GM18858 (cell line): Measurements from ENCODE around the gene CLUH.
A peak's percentile ranks its signal among the peaks of the same experiment; 100 is the strongest.

Experiments used
- ATAC-seq: cut with Tn5 transposase; IDR thresholded peaks from one replicate; pipeline ENCODE4 v1.9.1; 2021; ENCODE audit not compliant: unreplicated experiment

CLUH gene

GRCh38 chr17:2711608-2712299 lies at the start of gene CLUH:
CLUH (minus strand) TSS chr17:2711764; CDS start chr17:2711661, 103 bp downstream.
- ATAC-seq = peak; percentile 59

- ATAC-seq = no peak
Measured at GRCh38 chr17:2758870-2759269, 47.3 kb upstream of the CLUH start.

GRCh38 chr17:2755891-2756724 lies 44.5 kb upstream of the CLUH start:
- ATAC-seq = no peak

- no peak for ATAC-seq
Measured at GRCh38 chr17:2751491-2751890, 39.9 kb upstream of the CLUH start.

GRCh38 chr17:2750721-2751120 lies 39.2 kb upstream of the CLUH start:
- ATAC-seq = no peak

GRCh38 chr17:2749784-2750181 lies 38.2 kb upstream of the CLUH start:
- ATAC-seq = no peak

- ATAC-seq = no peak
Measured at GRCh38 chr17:2749058-2749783, 37.7 kb upstream of the CLUH start, which contains the start of gene CCDC92B. CCDC92B (minus strand) TSS chr17:2749652; CDS start chr17:2735145, 14,507 bp downstream.

GRCh38 chr17:2745317-2746037 lies 33.9 kb upstream of the CLUH start:
- ATAC-seq = no peak

- no peak for ATAC-seq
Measured at GRCh38 chr17:2737693-2738092, 26.1 kb upstream of the CLUH start.

GRCh38 chr17:2736956-2737355 lies 25.4 kb upstream of the CLUH start:
- no peak for ATAC-seq

- ATAC-seq = no peak
Measured at GRCh38 chr17:2735896-2736295, 24.3 kb upstream of the CLUH start.

- ATAC-seq = no peak
Measured at GRCh38 chr17:2734939-2735338, 23.4 kb upstream of the CLUH start.

- no peak for ATAC-seq
Measured at GRCh38 chr17:2731807-2732206, 20.2 kb upstream of the CLUH start.

- no peak for ATAC-seq
Measured at GRCh38 chr17:2730764-2731353, 19.3 kb upstream of the CLUH start.

GRCh38 chr17:2724784-2725164 lies 13.2 kb upstream of the CLUH start:
- ATAC-seq = no peak

GRCh38 chr17:2723997-2724783 lies 12.6 kb upstream of the CLUH start:
- no peak for ATAC-seq

GRCh38 chr17:2723505-2723996 lies 12.0 kb upstream of the CLUH start:
- no peak for ATAC-seq

GRCh38 chr17:2722611-2723010 lies 11.0 kb upstream of the CLUH start:
- ATAC-seq = no peak

GRCh38 chr17:2721603-2722002 lies 10.0 kb upstream of the CLUH start:
- no peak for ATAC-seq

GRCh38 chr17:2719861-2720260 lies 8.3 kb upstream of the CLUH start:
- ATAC-seq = no peak
